NCI-H1417 treated with DMSO at 0.1 percent for 48 hours (cell line): ENCODE measurements around the gene KLHL36.

ENCODE experiments used
- DNase-seq: peaks from one replicate; lab custom pipeline; 2025; lab: John Stamatoyannopoulos, UW

Gene KLHL36

GRCh38 chr16:84699147-84699711 lies 50.9 kb downstream of the KLHL36 start:
- DNase-seq: no peak

GRCh38 chr16:84699712-84700445 lies 51.6 kb downstream of the KLHL36 start, which contains the start of gene USP10:
TSS of gene USP10 (plus strand) at chr16:84700000. CDS start at chr16:84700091, 91 bp downstream.
- DNase-seq: peak; percentile 47

- no peak for DNase-seq
Observed at GRCh38 chr16:84700446-84701300, 52.4 kb downstream of the KLHL36 start.

- no peak for DNase-seq
Observed at GRCh38 chr16:84703681-84704080, 55.4 kb downstream of the KLHL36 start.

GRCh38 chr16:84704253-84704652 lies 55.9 kb downstream of the KLHL36 start:
- no peak for DNase-seq

- DNase-seq: no peak
Observed at GRCh38 chr16:84706856-84707255, 58.5 kb downstream of the KLHL36 start.

GRCh38 chr16:84709609-84710008 lies 61.3 kb downstream of the KLHL36 start:
- no peak for DNase-seq

- DNase-seq: no peak
Observed at GRCh38 chr16:84710686-84711085, 62.4 kb downstream of the KLHL36 start.
